Sigmoid colon (tissue), 3 donors: ENCODE data around the gene FBXO2.

Source experiments
- CTCF ChIP-seq, 4 experiments: fragments of 450-650 bp in 3 of 4; fragments of 200-600 bp in 1 of 4; IDR thresholded peaks; one replicate each; pipeline ENCODE4 v1.5.1; 2016 to 2019; ENCODE audit warnings: antibody characterized with exemption in 4 of 4, mild to moderate bottlenecking in 3 of 4, moderate library complexity in 2 of 4
- POLR2A ChIP-seq, 2 donors: fragments of 450-650 bp; IDR thresholded peaks; one replicate each; pipeline ENCODE4 v1.6.1; 2016; ENCODE audit warnings: antibody characterized with exemption in 2 of 2, mild to moderate bottlenecking in 2 of 2, moderate library complexity in 2 of 2

- no peak for TF ChIP-seq CTCF (IDR thresholded peaks at IDR 0.05)
- TF ChIP-seq POLR2A (IDR thresholded peaks at IDR 0.05): no peak
Observed at GRCh38 chr1:11690397-11691301, 36.4 kb upstream of the FBXO2 start.
